Measurements from ENCODE around the gene CCDC126. TPM values are rescaled to one million over a fixed set of nuclear protein-coding genes. Genes with fewer than 3 reads are reported as not detected.

The CCDC126 gene
- 19.6 TPM for total RNA-seq (2013)
- polyA plus RNA-seq (10 to 100 TPM in 2 of 3 donors, 1 to 10 TPM in 1; 3.5 to 20.1 (median 17.4) TPM), polyA minus RNA-seq (10.3 and 16.2 TPM in 2 replicates), total RNA-seq (8.0 to 27.1 (median 13.3) reads per million in 11 experiments)

GRCh38 chr7:23597094-23598091 is at the start of gene CCDC126:
Gene CCDC126 (plus strand): TSS chr7:23597382. CDS start chr7:23611316, 13,934 bp downstream.
- Histone ChIP-seq H3K36me3 (replicated peaks in 1 of 2; ENCODE audit: control insufficient read depth in 1 of 2, insufficient read depth in 2 of 2, low read length in 2 of 2) (no peaks in the 10 kb centered on the region), H3K9ac (ENCODE audit: insufficient read depth, low read length, poor library complexity, severe bottlenecking) (peak within 1 kb of the TSS; percentile 76), H3K4me1 (ENCODE audit: control insufficient read depth in 1 of 2, insufficient read depth in 2 of 2, low read length in 2 of 2) (peaks cover 14 to 15% of the 10 kb centered on the region in 2 donors), H3K27ac (ENCODE audit: low read depth in 1 of 2, low read length in 2 of 2) (peak within 1 kb of the TSS; percentile 72 to 91), H3K4me3 (replicated peaks in 1 of 3; ENCODE audit: low read depth in 2 of 3, low read length in 3 of 3) (peak within 1 kb of the TSS; percentile 77 to 87 (median 85)), H3K9me3 (replicated peaks in 1 of 2; ENCODE audit: control insufficient read depth in 1 of 2, insufficient read depth in 1 of 2, low read length in 2 of 2) (no peaks in the 10 kb centered on the region), H3K79me2 (ENCODE audit: insufficient read depth, low read length) (peaks cover 23% of the 10 kb centered on the region), H3K4me2 (replicated peaks; ENCODE audit: extremely low read depth, low read length, poor library complexity, severe bottlenecking) (peak within 1 kb of the TSS; percentile 80), H2AFZ (ENCODE audit: insufficient read depth, low read depth, low read length, poor library complexity, severe bottlenecking) (peak within 1 kb of the TSS; percentile 88), H4K20me1 (ENCODE audit: insufficient read depth, low read length) (peaks cover 7% of the 10 kb centered on the region), H3K27me3 (ENCODE audit: control insufficient read depth in 2 of 2, insufficient read depth in 2 of 2, low read length in 2 of 2) (no peaks in the 10 kb centered on the region)
- H3K4me3 Mint-ChIP-seq, result peak within 1 kb of the TSS; percentile 83 to 92
- peaks cover 23% of the 10 kb centered on the region for H3K4me1 Mint-ChIP-seq
- peaks cover 9 to 23% (median 10%) of the 10 kb centered on the region in 3 donors for H3K27me3 Mint-ChIP-seq (ENCODE audit: low read depth in 3 of 3)
- intact Hi-C loops (cut with micrococcal nuclease), result loop anchor here (5.0 to 10.0 kb wide), 3 partner anchors 63 to 85 kb away; partner anchors contain the start of genes TRA2A (in 2 of the 2) and FAM221A (in 1 of the 2)
- no peak for TF ChIP-seq CTCF (IDR thresholded peaks at IDR 0.05)
- H3K36me3 Mint-ChIP-seq, result peaks cover 2 to 19% of the 10 kb centered on the region in 2 donors
- peaks cover 0 to 5% (median 2%) of the 10 kb centered on the region in 7 donors for H3K9me3 Mint-ChIP-seq
- peak within 1 kb of the TSS; percentile 65 to 89 (median 84) for H3K27ac Mint-ChIP-seq
- peak; percentile 82 to 84 (median 83) for DNase-seq
- WGBS (ENCODE audit: insufficient coverage), result under 1% methylated on average over 91 of the region's 99 CpGs

GRCh38 chr7:23547662-23548061 is 49.5 kb upstream of the CCDC126 start:
- no peak overlapping the region for H2AFZ ChIP-seq (ENCODE audit: insufficient read depth, low read depth, low read length, poor library complexity, severe bottlenecking)
- Mint-ChIP-seq H3K9me3 (peaks cover 0 to 2% (median 0%) of the 10 kb centered on the region in 7 donors), H3K27me3 (ENCODE audit: low read depth in 3 of 3) (peaks cover 2 to 11% (median 6%) of the 10 kb centered on the region in 3 donors), H3K27ac (peak overlapping the region in 1 of 7 donors; percentile 44), H3K4me3 (no peak overlapping the region), H3K36me3 (no peaks in the 10 kb centered on the region), H3K4me1 (peaks cover 11% of the 10 kb centered on the region)
- TF ChIP-seq CTCF (IDR thresholded peaks at IDR 0.05), result no peak
- no peak overlapping the region for H3K4me3 ChIP-seq (replicated peaks in 1 of 3; ENCODE audit: low read depth in 2 of 3, low read length in 3 of 3)
- WGBS (ENCODE audit: insufficient coverage), result no CpG with 5 or more reads among the region's 4 CpGs
- no peak overlapping the region for H3K4me2 ChIP-seq (replicated peaks; ENCODE audit: extremely low read depth, low read length, poor library complexity, severe bottlenecking)
- no peaks in the 10 kb centered on the region for H3K4me1 ChIP-seq (ENCODE audit: control insufficient read depth in 1 of 2, insufficient read depth in 2 of 2, low read length in 2 of 2)
- H3K27ac ChIP-seq (ENCODE audit: low read depth in 1 of 2, low read length in 2 of 2), result no peak overlapping the region
- DNase-seq, result no peak
- H3K36me3 ChIP-seq (replicated peaks in 1 of 2; ENCODE audit: control insufficient read depth in 1 of 2, insufficient read depth in 2 of 2, low read length in 2 of 2), result no peaks in the 10 kb centered on the region
- no peaks in the 10 kb centered on the region for H3K9me3 ChIP-seq (replicated peaks in 1 of 2; ENCODE audit: control insufficient read depth in 1 of 2, insufficient read depth in 1 of 2, low read length in 2 of 2)
- no peaks in the 10 kb centered on the region for H3K79me2 ChIP-seq (ENCODE audit: insufficient read depth, low read length)
- H3K27me3 ChIP-seq (ENCODE audit: control insufficient read depth in 2 of 2, insufficient read depth in 2 of 2, low read length in 2 of 2), result no peaks in the 10 kb centered on the region
- intact Hi-C loops (cut with micrococcal nuclease), result loop anchor here in 1 of 2 donors (5.0 kb wide), 1 partner anchor 165 kb away; the partner anchor contains the start of gene STK31
- H3K9ac ChIP-seq (ENCODE audit: insufficient read depth, low read length, poor library complexity, severe bottlenecking), result no peak overlapping the region
- no peaks in the 10 kb centered on the region for H4K20me1 ChIP-seq (ENCODE audit: insufficient read depth, low read length)
